GM12892 (cell line): Measurements from ENCODE around the gene EDEM3.

Experiments used
- POLR2AphosphoS5 ChIP-seq: IDR thresholded peaks from 2 replicates; pipeline ENCODE4 v1.6.1; 2011; ENCODE audit warnings: low read depth, low read length, control low read depth
- TAF1 ChIP-seq: IDR thresholded peaks from 2 replicates; pipeline ENCODE4 v1.6.1; 2011; ENCODE audit warnings: low read depth, mild to moderate bottlenecking, control low read depth, low read length, borderline replicate concordance

- TF ChIP-seq TAF1, result no peak
- no peak for TF ChIP-seq POLR2AphosphoS5
These were observed 15.7 kb upstream of the EDEM3 start for GRCh38 chr1:184770181-184770979.
